Activated CD8-positive, alpha-beta T cell treated with anti-CD3 and anti-CD28 coated beads for 36 hours (primary cell): ENCODE measurements around the gene ADPRHL1. TPM values are rescaled to one million over a fixed set of nuclear protein-coding genes. Genes with fewer than 3 reads are reported as not detected.
A peak's percentile ranks its signal among the peaks of the same experiment; 100 is the strongest.

Experiments
- ATAC-seq: fragments of 200-7000 bp; cut with Tn5 transposase; one replicate; pipeline ENCODE4 v1.10.0; 2021; ENCODE audit warnings: mild to moderate bottlenecking, moderate library complexity
- CTCF ChIA-PET: fragments of 350-600 bp; sonication (Branson Sonifier 250); formaldehyde crosslinking; loops from one replicate; lab custom pipeline; 2021; ENCODE audit warnings: antibody characterized with exemption; lab: Charles Lee
- POLR2A ChIA-PET: fragments of 350-600 bp; sonication (Branson Sonifier 250); formaldehyde crosslinking; loops from one replicate; lab custom pipeline; 2021; ENCODE audit warnings: antibody characterized with exemption; lab: Charles Lee
- DNase-seq: peaks from one replicate; pipeline ENCODE4 v3.0.0-alpha.2; 2020
- H3K27ac Mint-ChIP-seq: one replicate; pipeline ENCODE4 v1.8.0; 2021; ENCODE audit warnings: mild to moderate bottlenecking, mixed read lengths
- H3K27me3 Mint-ChIP-seq: one replicate; pipeline ENCODE4 v1.8.0; 2021; ENCODE audit warnings: mixed read lengths
- H3K36me3 Mint-ChIP-seq: one replicate; pipeline ENCODE4 v1.8.0; 2021; ENCODE audit warnings: low read depth, mixed read lengths
- H3K4me1 Mint-ChIP-seq: one replicate; pipeline ENCODE4 v1.8.0; 2021; ENCODE audit warnings: low read depth, mixed read lengths
- H3K4me3 Mint-ChIP-seq: one replicate; pipeline ENCODE4 v1.8.0; 2021; ENCODE audit warnings: mild to moderate bottlenecking, moderate library complexity, mixed read lengths
- H3K9me3 Mint-ChIP-seq: one replicate; pipeline ENCODE4 v1.8.0; 2021; ENCODE audit warnings: mixed read lengths
- CTCF ChIP-seq: fragments of 200-600 bp; IDR thresholded peaks from one replicate; pipeline ENCODE4 v1.8.0; 2022; ENCODE audit warnings: antibody characterized with exemption, mild to moderate bottlenecking
- intact Hi-C: fragments of 100-400 bp; cut with micrococcal nuclease; formaldehyde crosslinking; loops from one replicate; pipeline ENCODE4 v1.10.0; 2022
- total RNA-seq, 2 experiments: library from RNA; stranded (reverse); gene quantifications; one replicate each; pipeline ENCODE4 v1.2.3, GENCODE V29; 2021

Gene ADPRHL1
- total RNA-seq, 2 experiments from 2014 or later, result 0.23 to 0.36 TPM

GRCh38 chr13:113449693-113450347 lies 3.5 kb downstream of the ADPRHL1 start:
- H3K36me3 Mint-ChIP-seq, result no peaks in the 10 kb centered on the region
- H3K27me3 Mint-ChIP-seq, result no peaks in the 10 kb centered on the region
- TF ChIP-seq CTCF, result no peak
- no peak overlapping the region for H3K27ac Mint-ChIP-seq
- ChIA-PET CTCF (no interaction called here), POLR2A (interaction anchor here (0.6 kb wide), 1 partner anchor 193 kb away, joined by 3 read pairs; no protein-coding TSS in a partner anchor)
- ATAC-seq (no peak), DNase-seq (no peak)
- no peaks in the 10 kb centered on the region for H3K4me1 Mint-ChIP-seq
- intact Hi-C loops, result no loop called here
- peaks cover 3% of the 10 kb centered on the region for H3K9me3 Mint-ChIP-seq
- H3K4me3 Mint-ChIP-seq, result peak overlapping the region; percentile 46

- CTCF ChIA-PET, result no interaction called here
- Mint-ChIP-seq H3K4me3 (peak overlapping the region; percentile 46), H3K27me3 (no peaks in the 10 kb centered on the region), H3K36me3 (no peaks in the 10 kb centered on the region), H3K4me1 (no peaks in the 10 kb centered on the region), H3K9me3 (peaks cover 3% of the 10 kb centered on the region), H3K27ac (no peak overlapping the region)
- ATAC-seq (peak; percentile 74), DNase-seq (peak; percentile 44)
- POLR2A ChIA-PET, result interaction anchor here (0.6 kb wide), 1 partner anchor 194 kb away, joined by 3 read pairs; no protein-coding TSS in a partner anchor
- TF ChIP-seq CTCF, result no peak
- intact Hi-C loops, result no loop called here
Measured at GRCh38 chr13:113448885-113449692, 4.2 kb downstream of the ADPRHL1 start.

GRCh38 chr13:113448545-113448884 lies 4.8 kb downstream of the ADPRHL1 start:
- no peaks in the 10 kb centered on the region for H3K36me3 Mint-ChIP-seq
- TF ChIP-seq CTCF, result no peak
- DNase-seq, result no peak
- intact Hi-C loops, result no loop called here
- ChIA-PET POLR2A (no interaction called here), CTCF (no interaction called here)
- no peak overlapping the region for H3K27ac Mint-ChIP-seq
- H3K27me3 Mint-ChIP-seq, result no peaks in the 10 kb centered on the region
- peaks cover 3% of the 10 kb centered on the region for H3K9me3 Mint-ChIP-seq
- H3K4me1 Mint-ChIP-seq, result no peaks in the 10 kb centered on the region
- H3K4me3 Mint-ChIP-seq, result peak overlapping the region; percentile 43
- ATAC-seq, result no peak

- Mint-ChIP-seq H3K27ac (no peak overlapping the region), H3K4me1 (no peaks in the 10 kb centered on the region), H3K4me3 (no peak overlapping the region), H3K27me3 (no peaks in the 10 kb centered on the region), H3K9me3 (peaks cover 3% of the 10 kb centered on the region), H3K36me3 (no peaks in the 10 kb centered on the region)
- DNase-seq (no peak), ATAC-seq (no peak)
- intact Hi-C loops, result no loop called here
- CTCF ChIA-PET, result no interaction called here
- POLR2A ChIA-PET, result no interaction called here
- no peak for TF ChIP-seq CTCF
Measured at GRCh38 chr13:113447596-113447995, 5.7 kb downstream of the ADPRHL1 start.

- POLR2A ChIA-PET, result no interaction called here
- Mint-ChIP-seq H3K4me3 (no peak overlapping the region), H3K27ac (no peak overlapping the region), H3K27me3 (no peaks in the 10 kb centered on the region), H3K9me3 (peaks cover 3% of the 10 kb centered on the region), H3K36me3 (no peaks in the 10 kb centered on the region), H3K4me1 (no peaks in the 10 kb centered on the region)
- ATAC-seq (no peak), DNase-seq (no peak)
- intact Hi-C loops, result no loop called here
- CTCF ChIA-PET, result no interaction called here
- TF ChIP-seq CTCF, result no peak
Measured at GRCh38 chr13:113446488-113446854, 6.8 kb downstream of the ADPRHL1 start.
